NCI-H345 treated with DMSO at 0.1 percent for 48 hours (cell line): Measurements from ENCODE around the gene COTL1.

ENCODE experiments used
- DNase-seq: peaks from one replicate; lab custom pipeline; 2025; ENCODE audit not compliant: unreplicated experiment; lab: John Stamatoyannopoulos, UW

Gene COTL1

GRCh38 chr16:84614968-84615813 is 2.7 kb downstream of the COTL1 start:
- peak; percentile 13 for DNase-seq

- no peak for DNase-seq
These were observed 3.3 kb downstream of the COTL1 start for GRCh38 chr16:84614623-84614967.

GRCh38 chr16:84614073-84614459 is 3.8 kb downstream of the COTL1 start:
- no peak for DNase-seq

GRCh38 chr16:84613408-84614072 is 4.3 kb downstream of the COTL1 start:
- DNase-seq: no peak

GRCh38 chr16:84612686-84613085 is 5.2 kb downstream of the COTL1 start:
- DNase-seq: no peak

- no peak for DNase-seq
These were observed 6.8 kb downstream of the COTL1 start for GRCh38 chr16:84611041-84611440.

GRCh38 chr16:84610376-84610775 is 7.5 kb downstream of the COTL1 start:
- DNase-seq: no peak

- no peak for DNase-seq
These were observed 8.2 kb downstream of the COTL1 start for GRCh38 chr16:84609563-84610177.

GRCh38 chr16:84608282-84608681 is 9.6 kb downstream of the COTL1 start:
- DNase-seq: no peak

- no peak for DNase-seq
These were observed 10.2 kb downstream of the COTL1 start for GRCh38 chr16:84607694-84608093.

GRCh38 chr16:84607061-84607460 is 10.8 kb downstream of the COTL1 start:
- no peak for DNase-seq

- DNase-seq: no peak
These were observed 11.6 kb downstream of the COTL1 start for GRCh38 chr16:84606081-84606875.

- DNase-seq: no peak
These were observed 12.5 kb downstream of the COTL1 start for GRCh38 chr16:84605339-84605848.

GRCh38 chr16:84604477-84605013 is 13.3 kb downstream of the COTL1 start:
- DNase-seq: no peak

- DNase-seq: no peak
These were observed 13.9 kb downstream of the COTL1 start for GRCh38 chr16:84603940-84604339.

GRCh38 chr16:84603140-84603816 is 14.6 kb downstream of the COTL1 start:
- DNase-seq: no peak

GRCh38 chr16:84600343-84601229 is 17.3 kb downstream of the COTL1 start:
- DNase-seq: no peak

GRCh38 chr16:84599521-84600202 is 18.2 kb downstream of the COTL1 start:
- no peak for DNase-seq

GRCh38 chr16:84598360-84598759 is 19.5 kb downstream of the COTL1 start:
- no peak for DNase-seq
